ENCODE measurements around the gene ATP8B3.

ATP8B3 gene

GRCh38 chr19:1830978-1831377 lies 18.9 kb upstream of the ATP8B3 start:
- no peak for DNase-seq

GRCh38 chr19:1830568-1830967 lies 18.5 kb upstream of the ATP8B3 start:
- no peak for DNase-seq

- DNase-seq, result no peak
Measured at GRCh38 chr19:1829958-1830357, 17.9 kb upstream of the ATP8B3 start.

- no peak for DNase-seq
Measured at GRCh38 chr19:1828279-1829238, 16.5 kb upstream of the ATP8B3 start.

GRCh38 chr19:1827566-1828278 lies 15.6 kb upstream of the ATP8B3 start:
- DNase-seq, result no peak

- DNase-seq, result no peak
Measured at GRCh38 chr19:1826557-1827521, 14.8 kb upstream of the ATP8B3 start.

- DNase-seq, result peak; percentile 85
Measured at GRCh38 chr19:1825909-1826556, 14.0 kb upstream of the ATP8B3 start.

- no peak for DNase-seq
Measured at GRCh38 chr19:1824252-1824622, 12.2 kb upstream of the ATP8B3 start.

- no peak for DNase-seq
Measured at GRCh38 chr19:1823539-1824251, 11.6 kb upstream of the ATP8B3 start.

GRCh38 chr19:1823020-1823419 lies 10.9 kb upstream of the ATP8B3 start:
- no peak for DNase-seq

GRCh38 chr19:1822210-1822609 lies 10.1 kb upstream of the ATP8B3 start:
- no peak for DNase-seq

- no peak for DNase-seq
Measured at GRCh38 chr19:1819341-1820255, 7.5 kb upstream of the ATP8B3 start.

GRCh38 chr19:1818549-1819195 lies 6.6 kb upstream of the ATP8B3 start:
- DNase-seq, result no peak

- DNase-seq, result no peak
Measured at GRCh38 chr19:1817553-1818179, 5.6 kb upstream of the ATP8B3 start.

- no peak for DNase-seq
Measured at GRCh38 chr19:1816530-1817298, 4.6 kb upstream of the ATP8B3 start.

GRCh38 chr19:1815605-1816529 lies 3.8 kb upstream of the ATP8B3 start:
- DNase-seq, result no peak

GRCh38 chr19:1814833-1815604 lies 2.9 kb upstream of the ATP8B3 start:
- DNase-seq, result no peak

All from CD4-positive, alpha-beta T cell treated with Interleukin-17A for 4 hours (primary cell).